Brain microvascular endothelial cell (primary cell): Measurements from ENCODE around the gene LDLRAD2.

Source experiments
- DNase-seq: peaks from one replicate; pipeline ENCODE4 v3.0.0-alpha.2; 2020
- H3K27ac ChIP-seq: fragments of 250-450 bp; sonication (Bioruptor Pico); 2 replicates; pipeline ENCODE4 v1.5.1; 2020; ENCODE audit warnings: mild to moderate bottlenecking, moderate library complexity
- H3K27me3 ChIP-seq: fragments of 250-450 bp; sonication (Bioruptor Pico); replicated peaks from 2 replicates; pipeline ENCODE4 v1.5.1; 2020; ENCODE audit warnings: mild to moderate bottlenecking
- H3K36me3 ChIP-seq: fragments of 250-450 bp; sonication (Bioruptor Pico); replicated peaks from 2 replicates; pipeline ENCODE4 v1.5.1; 2020; ENCODE audit warnings: mild to moderate bottlenecking
- H3K4me3 ChIP-seq: 2 replicates; pipeline ENCODE4 v1.5.1; 2011; ENCODE audit warnings: low read depth, mild to moderate bottlenecking, control low read depth, low read length, moderate library complexity
- in situ Hi-C: cut with HindIII; loops from 2 replicates; pipeline ENCODE4 v1.10.0; 2017; ENCODE audit warnings: low sequenced_read_pairs, low pct_ligation_motif_present
- TF ChIP-seq, protein P1 (sequence below): IDR thresholded peaks from 2 replicates; pipeline ENCODE4 v1.5.1; 2011; ENCODE audit warnings: low read depth, mild to moderate bottlenecking, moderate library complexity, low read length, control low read depth, inconsistent platforms; ENCODE audit errors: missing control alignments

The LDLRAD2 gene

DNA sequence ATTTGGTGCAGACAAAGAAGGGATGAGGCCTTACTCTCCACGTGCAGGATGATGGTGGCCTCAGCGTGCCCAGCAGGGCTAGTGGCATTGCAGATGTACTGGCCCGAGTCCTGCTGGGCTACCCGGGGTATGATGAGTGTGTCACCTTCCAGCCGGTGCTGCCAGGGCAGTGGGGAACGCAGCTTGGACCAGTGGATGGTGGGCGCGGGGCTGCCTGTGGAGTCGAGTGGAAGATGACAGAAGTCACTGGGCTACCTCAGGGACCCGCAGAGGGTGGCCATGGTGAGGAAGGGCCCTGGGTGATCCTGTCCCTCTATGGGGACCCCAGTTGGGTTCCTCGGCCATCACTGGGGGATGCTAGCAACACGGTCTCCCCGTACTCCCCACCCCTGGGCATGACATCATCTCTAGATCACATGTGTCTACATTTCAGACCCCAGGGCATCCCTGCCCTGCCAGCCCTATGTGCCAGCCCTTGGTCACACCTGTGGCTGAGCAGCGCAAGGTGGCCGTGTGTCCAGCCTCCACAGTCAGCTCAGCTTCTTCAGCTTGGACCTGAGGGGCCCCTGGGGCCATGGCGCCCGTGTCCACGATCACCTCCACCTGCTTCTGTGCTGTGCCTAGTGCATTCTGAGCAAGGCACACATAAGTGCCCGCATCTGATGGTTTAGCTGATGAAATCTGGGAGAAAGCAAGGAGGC is 27.4 kb downstream of the LDLRAD2 start:
- Histone ChIP-seq H3K36me3 (peaks cover 73% of the 10 kb centered on the region), H3K27me3 (no peaks in the 10 kb centered on the region), H3K27ac (no peak overlapping the region), H3K4me3 (no peak overlapping the region)
- TF ChIP-seq, protein P1, sequence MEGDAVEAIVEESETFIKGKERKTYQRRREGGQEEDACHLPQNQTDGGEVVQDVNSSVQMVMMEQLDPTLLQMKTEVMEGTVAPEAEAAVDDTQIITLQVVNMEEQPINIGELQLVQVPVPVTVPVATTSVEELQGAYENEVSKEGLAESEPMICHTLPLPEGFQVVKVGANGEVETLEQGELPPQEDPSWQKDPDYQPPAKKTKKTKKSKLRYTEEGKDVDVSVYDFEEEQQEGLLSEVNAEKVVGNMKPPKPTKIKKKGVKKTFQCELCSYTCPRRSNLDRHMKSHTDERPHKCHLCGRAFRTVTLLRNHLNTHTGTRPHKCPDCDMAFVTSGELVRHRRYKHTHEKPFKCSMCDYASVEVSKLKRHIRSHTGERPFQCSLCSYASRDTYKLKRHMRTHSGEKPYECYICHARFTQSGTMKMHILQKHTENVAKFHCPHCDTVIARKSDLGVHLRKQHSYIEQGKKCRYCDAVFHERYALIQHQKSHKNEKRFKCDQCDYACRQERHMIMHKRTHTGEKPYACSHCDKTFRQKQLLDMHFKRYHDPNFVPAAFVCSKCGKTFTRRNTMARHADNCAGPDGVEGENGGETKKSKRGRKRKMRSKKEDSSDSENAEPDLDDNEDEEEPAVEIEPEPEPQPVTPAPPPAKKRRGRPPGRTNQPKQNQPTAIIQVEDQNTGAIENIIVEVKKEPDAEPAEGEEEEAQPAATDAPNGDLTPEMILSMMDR = no peak
- no peak for DNase-seq
- in situ Hi-C loops = no loop called here

DNA sequence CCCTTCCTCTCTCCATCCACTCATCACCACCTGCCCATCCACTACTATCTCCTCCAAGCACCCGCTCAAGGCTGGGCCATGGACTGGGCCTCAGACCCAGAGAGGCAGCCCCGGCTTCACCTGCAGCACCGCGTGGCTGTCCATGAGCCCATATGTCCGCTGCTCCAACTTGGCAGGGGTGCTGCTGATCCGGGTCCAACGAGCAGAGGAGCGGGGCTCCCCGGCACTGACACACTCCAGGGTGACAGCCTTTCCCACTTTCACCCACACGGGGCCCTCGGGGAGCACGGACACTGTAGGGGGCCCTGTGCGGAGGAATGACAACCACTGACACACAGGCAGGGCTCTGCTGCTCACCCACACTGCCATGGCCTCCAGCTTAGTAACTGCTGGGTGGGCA is 28.9 kb downstream of the LDLRAD2 start:
- no peak overlapping the region for H3K27ac ChIP-seq
- DNase-seq = no peak
- TF ChIP-seq, protein P1 = no peak
- no peaks in the 10 kb centered on the region for H3K27me3 ChIP-seq
- in situ Hi-C loops = no loop called here
- H3K36me3 ChIP-seq = peaks cover 60% of the 10 kb centered on the region
- H3K4me3 ChIP-seq = no peak overlapping the region

DNA sequence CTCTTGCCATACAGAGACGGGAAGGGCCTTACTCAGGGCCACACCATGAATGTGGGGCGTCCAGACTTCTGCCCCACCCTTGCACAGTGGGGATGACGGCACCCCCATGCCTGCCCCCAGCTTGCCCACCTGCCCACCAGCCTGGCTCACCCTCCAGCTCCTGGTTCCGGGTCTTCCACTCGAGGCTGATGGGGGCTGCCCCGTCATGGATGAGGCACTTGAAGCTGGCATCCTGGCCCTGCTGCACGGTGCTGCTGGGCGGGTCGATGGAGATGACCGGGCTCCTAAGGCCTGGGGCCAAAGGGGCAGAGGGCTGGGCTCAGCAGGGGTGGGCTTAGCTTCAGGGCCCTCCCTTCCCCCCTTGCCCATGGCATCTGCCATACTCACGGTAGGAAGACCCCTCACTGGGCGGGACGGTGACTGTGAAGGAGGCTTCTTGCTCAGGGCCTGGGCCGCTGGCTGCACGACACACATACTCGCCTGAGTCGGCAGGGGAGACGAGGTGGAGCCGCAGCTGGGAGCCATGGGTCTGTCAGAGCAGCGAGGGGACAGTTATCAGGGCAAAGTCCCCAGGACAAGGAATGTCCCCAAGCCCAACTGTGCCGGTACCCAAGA is 29.9 kb downstream of the LDLRAD2 start:
- peaks cover 58% of the 10 kb centered on the region for H3K36me3 ChIP-seq
- no peak overlapping the region for H3K4me3 ChIP-seq
- in situ Hi-C loops = no loop called here
- H3K27ac ChIP-seq = no peak overlapping the region
- H3K27me3 ChIP-seq = no peaks in the 10 kb centered on the region
- no peak for DNase-seq
- TF ChIP-seq, protein P1 = no peak

DNA sequence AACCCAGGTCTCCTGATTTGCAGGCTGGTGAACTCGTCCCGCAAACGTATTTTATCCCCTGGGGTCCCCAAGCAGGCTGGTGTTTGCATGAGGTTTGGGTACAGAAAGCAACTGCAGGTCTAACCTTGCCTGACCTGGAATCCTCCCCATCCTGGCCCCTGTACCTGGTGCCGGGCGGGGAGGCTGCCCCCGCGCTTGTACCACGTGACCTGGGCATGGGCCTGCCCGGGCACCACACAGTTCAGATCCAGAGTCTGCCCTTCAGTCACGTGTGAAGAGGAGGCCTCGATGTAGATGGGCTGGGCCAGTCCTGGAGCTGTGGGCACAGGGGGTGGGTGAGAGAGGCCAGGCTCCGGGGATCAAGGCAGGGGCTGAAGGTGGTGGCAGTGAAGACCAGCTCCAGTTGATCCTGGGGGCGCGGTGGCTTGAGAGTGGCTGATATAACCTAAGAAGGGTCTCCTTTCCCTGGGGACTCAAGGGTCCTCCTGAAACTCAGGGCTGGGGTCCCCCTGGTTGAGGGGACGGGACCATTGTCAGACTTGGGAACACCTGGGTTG is 30.6 kb downstream of the LDLRAD2 start:
- DNase-seq = no peak
- no peak overlapping the region for H3K27ac ChIP-seq

DNA sequence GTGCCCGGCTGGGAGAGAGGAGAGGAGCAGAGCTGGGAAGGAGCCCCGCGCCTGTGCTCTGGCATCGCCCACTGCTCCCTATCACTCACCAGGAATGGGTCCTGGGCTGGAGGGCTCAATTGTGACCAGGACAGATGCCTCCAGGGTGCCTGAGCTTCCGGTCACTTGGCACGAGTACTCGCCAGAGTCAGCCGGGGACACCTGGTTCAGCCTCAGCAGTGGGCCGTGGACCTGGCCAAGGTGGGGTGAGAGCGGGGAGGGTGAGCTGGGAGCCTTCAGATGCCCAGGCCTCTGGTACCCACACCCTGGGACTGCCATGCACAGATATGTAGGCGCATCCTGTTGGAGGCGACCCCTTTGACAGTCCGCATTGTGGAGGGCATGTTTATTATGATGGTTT is 31.1 kb downstream of the LDLRAD2 start:
- in situ Hi-C loops = no loop called here
- Histone ChIP-seq H3K27me3 (no peaks in the 10 kb centered on the region), H3K36me3 (peaks cover 65% of the 10 kb centered on the region), H3K4me3 (no peak overlapping the region), H3K27ac (no peak overlapping the region)
- TF ChIP-seq, protein P1 = no peak
- no peak for DNase-seq

More for the DNA sequence above, 30.6 kb downstream of the LDLRAD2 start:
- Histone ChIP-seq H3K36me3 (peaks cover 62% of the 10 kb centered on the region), H3K4me3 (no peak overlapping the region), H3K27me3 (no peaks in the 10 kb centered on the region)
- TF ChIP-seq, protein P1 = no peak
- in situ Hi-C loops = no loop called here

DNA sequence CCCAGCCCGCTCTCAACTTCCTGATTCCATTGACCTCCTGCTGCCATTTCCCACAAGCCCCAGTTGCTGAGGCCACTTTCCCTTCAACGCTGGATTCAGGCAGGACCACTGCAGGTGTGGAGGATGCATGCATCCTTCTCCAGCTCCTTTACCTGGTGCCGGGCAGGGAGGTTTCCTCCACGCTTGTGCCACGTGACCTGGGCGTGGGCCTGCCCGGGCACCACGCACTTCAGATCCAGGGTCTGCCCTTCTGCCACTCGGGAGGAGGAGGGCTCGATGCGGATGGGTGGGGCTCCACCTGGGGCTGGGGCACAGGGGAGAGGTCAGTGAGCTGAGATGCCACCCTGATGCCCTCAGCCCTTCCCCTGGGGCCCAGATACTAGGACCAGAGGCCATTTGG is 31.9 kb downstream of the LDLRAD2 start:
- in situ Hi-C loops = no loop called here
- Histone ChIP-seq H3K4me3 (no peak overlapping the region), H3K27me3 (no peaks in the 10 kb centered on the region), H3K27ac (no peak overlapping the region), H3K36me3 (peaks cover 69% of the 10 kb centered on the region)
- DNase-seq = no peak
- TF ChIP-seq, protein P1 = no peak
